ENCODE results near the gene AFDN.

DNA sequence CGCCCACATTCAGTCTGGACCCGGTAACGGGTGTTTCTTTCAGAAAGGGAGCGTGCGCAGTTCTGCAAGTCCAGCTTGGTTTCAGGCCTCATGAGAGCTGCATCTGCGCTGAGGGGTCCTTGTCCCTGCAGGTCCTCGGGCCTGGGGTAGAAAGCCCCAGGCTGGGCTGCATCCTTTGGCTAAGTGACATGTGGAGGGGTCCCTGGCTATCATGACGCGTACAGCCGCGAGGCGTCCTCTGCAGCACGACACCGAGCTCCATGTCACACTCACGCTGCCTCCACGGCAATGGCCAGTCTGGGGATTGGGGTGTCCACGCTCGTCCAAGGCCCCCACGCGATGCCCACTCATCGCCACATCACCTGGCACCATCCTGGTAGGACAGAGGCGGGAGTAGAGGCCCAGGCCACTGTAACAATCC is 169.0 kb downstream of the AFDN start:
- TF ChIP-seq, protein P1, sequence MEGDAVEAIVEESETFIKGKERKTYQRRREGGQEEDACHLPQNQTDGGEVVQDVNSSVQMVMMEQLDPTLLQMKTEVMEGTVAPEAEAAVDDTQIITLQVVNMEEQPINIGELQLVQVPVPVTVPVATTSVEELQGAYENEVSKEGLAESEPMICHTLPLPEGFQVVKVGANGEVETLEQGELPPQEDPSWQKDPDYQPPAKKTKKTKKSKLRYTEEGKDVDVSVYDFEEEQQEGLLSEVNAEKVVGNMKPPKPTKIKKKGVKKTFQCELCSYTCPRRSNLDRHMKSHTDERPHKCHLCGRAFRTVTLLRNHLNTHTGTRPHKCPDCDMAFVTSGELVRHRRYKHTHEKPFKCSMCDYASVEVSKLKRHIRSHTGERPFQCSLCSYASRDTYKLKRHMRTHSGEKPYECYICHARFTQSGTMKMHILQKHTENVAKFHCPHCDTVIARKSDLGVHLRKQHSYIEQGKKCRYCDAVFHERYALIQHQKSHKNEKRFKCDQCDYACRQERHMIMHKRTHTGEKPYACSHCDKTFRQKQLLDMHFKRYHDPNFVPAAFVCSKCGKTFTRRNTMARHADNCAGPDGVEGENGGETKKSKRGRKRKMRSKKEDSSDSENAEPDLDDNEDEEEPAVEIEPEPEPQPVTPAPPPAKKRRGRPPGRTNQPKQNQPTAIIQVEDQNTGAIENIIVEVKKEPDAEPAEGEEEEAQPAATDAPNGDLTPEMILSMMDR (IDR thresholded peaks at IDR 0.05): no peak
- TF ChIP-seq EP300 (IDR thresholded peaks at IDR 0.05): no peak
- TF ChIP-seq POLR2A (IDR thresholded peaks at IDR 0.05; ENCODE audit: low read depth): no peak
- TF ChIP-seq POLR2AphosphoS5 (IDR thresholded peaks at IDR 0.05): no peak
